A673 (cell line): ENCODE results near the gene SNRNP25. TPM values are rescaled to one million over a fixed set of nuclear protein-coding genes. Genes with fewer than 3 reads are reported as not detected.

ENCODE experiments used
- BruUV-seq: library from RNA; stranded (reverse); fragments of 400-500 nt; replicated peaks from 2 replicates; lab custom pipeline; 2021; lab: Mats Ljungman, UMichigan
- CTCF ChIA-PET: fragments of 300-600 bp; sonication (Branson Sonifier 250); formaldehyde crosslinking; loops from one replicate; lab custom pipeline; 2022; ENCODE audit warnings: antibody characterized with exemption; lab: Charles Lee
- POLR2A ChIA-PET: fragments of 300-600 bp; sonication (Branson Sonifier 250); formaldehyde crosslinking; loops from one replicate; lab custom pipeline; 2022; ENCODE audit warnings: antibody characterized with exemption; ENCODE audit not compliant: low non-redundant PET; lab: Charles Lee
- DNase-seq: peaks from one replicate; pipeline ENCODE4 v3.0.0-alpha.2; 2015; ENCODE audit warnings: low spot score
- H3K27ac ChIP-seq: fragments of 200-600 bp; sonication (generic); 2 replicates; pipeline ENCODE4 v1.5.1; 2016; ENCODE audit warnings: mixed run types, low read depth, mild to moderate bottlenecking, mixed read lengths, antibody characterized with exemption, low read length; ENCODE audit not compliant: poor library complexity, severe bottlenecking
- H3K27me3 ChIP-seq: fragments of 200-600 bp; sonication (generic); replicated peaks from 2 replicates; pipeline ENCODE4 v1.6.1; 2017; ENCODE audit warnings: mixed run types, low read depth, mild to moderate bottlenecking, mixed read lengths, antibody characterized with exemption, low read length; ENCODE audit not compliant: insufficient read depth, poor library complexity
- H3K36me3 ChIP-seq: fragments of 200-600 bp; sonication (generic); 2 replicates; pipeline ENCODE4 v1.6.1; 2016; ENCODE audit warnings: mixed run types, mild to moderate bottlenecking, mixed read lengths, antibody characterized with exemption, low read length; ENCODE audit not compliant: insufficient read depth, poor library complexity, severe bottlenecking
- H3K4me1 ChIP-seq: fragments of 200-600 bp; sonication (generic); 2 replicates; pipeline ENCODE4 v1.6.1; 2017; ENCODE audit warnings: mixed run types, mild to moderate bottlenecking, mixed read lengths, antibody characterized with exemption, low read length; ENCODE audit not compliant: insufficient read depth, poor library complexity, severe bottlenecking
- H3K4me3 ChIP-seq: fragments of 200-600 bp; sonication (generic); 2 replicates; pipeline ENCODE4 v1.5.1; 2016; ENCODE audit warnings: low read depth, mixed run types, mild to moderate bottlenecking, mixed read lengths, low read length; ENCODE audit not compliant: poor library complexity, severe bottlenecking
- H3K9me3 ChIP-seq: fragments of 200-600 bp; sonication (generic); 2 replicates; pipeline ENCODE4 v1.6.1; 2016; ENCODE audit warnings: mixed run types, low read depth, mild to moderate bottlenecking, mixed read lengths, antibody characterized with exemption, low read length; ENCODE audit not compliant: poor library complexity, severe bottlenecking
- EZH2 ChIP-seq: fragments of 200-600 bp; sonication (generic); IDR thresholded peaks from 2 replicates; pipeline ENCODE4 v1.6.1; 2017; ENCODE audit warnings: borderline replicate concordance, low read depth, mild to moderate bottlenecking, mixed read lengths, antibody characterized with exemption, low read length; ENCODE audit not compliant: poor library complexity, severe bottlenecking
- intact Hi-C: fragments of 100-400 bp; cut with micrococcal nuclease; formaldehyde crosslinking; loops from one replicate; pipeline ENCODE4 v1.10.0; 2022; ENCODE audit not compliant: unreplicated experiment
- total RNA-seq: library from RNA; stranded (reverse); gene quantifications from 2 replicates; pipeline ENCODE4 v1.2.3, GENCODE V29; 2021
- TF ChIP-seq, protein P1 (sequence below): fragments of 300-800, 200-600 bp; sonication (generic); conservative IDR thresholded peaks from 2 replicates; pipeline ENCODE4 v1.5.1; 2017; ENCODE audit warnings: low read depth, mild to moderate bottlenecking, antibody characterized with exemption, low read length, moderate library complexity, mixed read lengths

SNRNP25 gene
- total RNA-seq, 1 experiment from 2014 or later: 54.9 TPM

DNA sequence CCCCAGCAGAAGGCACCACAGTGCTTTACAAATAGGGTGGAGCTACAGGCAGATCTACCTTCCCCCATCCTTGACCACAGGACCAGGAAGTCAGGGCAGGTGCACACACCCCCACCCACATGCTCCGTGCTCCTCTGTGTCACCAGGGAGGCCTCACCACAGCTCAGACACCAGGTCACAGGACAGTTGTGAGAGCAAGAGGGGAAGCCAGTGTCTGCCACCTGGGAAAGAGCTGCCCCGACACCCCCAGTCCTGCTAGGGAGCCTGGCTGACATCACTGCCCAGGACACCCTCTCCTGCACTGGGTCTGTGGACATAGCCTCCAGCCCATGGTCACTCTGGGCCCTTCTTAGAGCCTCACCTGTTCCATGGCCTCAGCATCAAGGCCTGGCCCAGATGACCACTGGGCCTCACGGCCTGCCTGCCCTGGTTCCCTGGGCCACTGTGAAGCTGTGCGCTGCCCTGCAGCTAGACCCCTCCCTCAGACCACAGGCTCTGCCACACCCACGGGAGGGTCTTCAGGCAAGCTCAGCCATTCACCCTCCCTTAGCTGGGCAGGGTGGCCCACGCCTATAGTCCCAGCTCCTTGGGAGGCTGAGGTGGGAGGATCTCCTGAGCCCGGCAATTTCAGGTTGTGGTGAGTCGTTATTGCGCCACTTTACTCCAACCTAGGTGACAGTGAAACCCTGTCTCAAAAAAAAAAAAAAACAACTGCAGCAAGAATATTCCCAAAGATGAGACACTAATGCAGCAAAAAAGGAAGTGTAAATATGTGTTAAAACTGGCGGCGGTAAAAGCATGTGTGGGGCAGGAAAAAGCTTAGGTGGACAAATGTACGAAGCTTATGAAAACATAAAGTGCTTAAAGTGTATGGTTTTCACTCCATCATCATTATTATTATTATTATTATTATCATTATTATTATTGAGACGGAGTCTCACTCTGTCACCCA lies 14.4 kb upstream of the SNRNP25 start:
- DNase-seq: no peak
- no TSS peak for BruUV-seq
- H3K36me3 ChIP-seq: no peaks in the 10 kb centered on the region
- intact Hi-C loops: no loop called here
- no peaks in the 10 kb centered on the region for H3K27me3 ChIP-seq
- CTCF ChIA-PET: interaction anchor here (0.7 kb wide), 1 partner anchor 57 kb away, joined by 3 read pairs; no protein-coding TSS in a partner anchor
- no peaks in the 10 kb centered on the region for H3K9me3 ChIP-seq
- no peaks in the 10 kb centered on the region for H3K4me1 ChIP-seq
- POLR2A ChIA-PET: no interaction called here
- H3K4me3 ChIP-seq: no peak overlapping the region
- TF ChIP-seq, protein P1, sequence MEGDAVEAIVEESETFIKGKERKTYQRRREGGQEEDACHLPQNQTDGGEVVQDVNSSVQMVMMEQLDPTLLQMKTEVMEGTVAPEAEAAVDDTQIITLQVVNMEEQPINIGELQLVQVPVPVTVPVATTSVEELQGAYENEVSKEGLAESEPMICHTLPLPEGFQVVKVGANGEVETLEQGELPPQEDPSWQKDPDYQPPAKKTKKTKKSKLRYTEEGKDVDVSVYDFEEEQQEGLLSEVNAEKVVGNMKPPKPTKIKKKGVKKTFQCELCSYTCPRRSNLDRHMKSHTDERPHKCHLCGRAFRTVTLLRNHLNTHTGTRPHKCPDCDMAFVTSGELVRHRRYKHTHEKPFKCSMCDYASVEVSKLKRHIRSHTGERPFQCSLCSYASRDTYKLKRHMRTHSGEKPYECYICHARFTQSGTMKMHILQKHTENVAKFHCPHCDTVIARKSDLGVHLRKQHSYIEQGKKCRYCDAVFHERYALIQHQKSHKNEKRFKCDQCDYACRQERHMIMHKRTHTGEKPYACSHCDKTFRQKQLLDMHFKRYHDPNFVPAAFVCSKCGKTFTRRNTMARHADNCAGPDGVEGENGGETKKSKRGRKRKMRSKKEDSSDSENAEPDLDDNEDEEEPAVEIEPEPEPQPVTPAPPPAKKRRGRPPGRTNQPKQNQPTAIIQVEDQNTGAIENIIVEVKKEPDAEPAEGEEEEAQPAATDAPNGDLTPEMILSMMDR: no peak
- no peak for TF ChIP-seq EZH2
- no peak overlapping the region for H3K27ac ChIP-seq

DNA sequence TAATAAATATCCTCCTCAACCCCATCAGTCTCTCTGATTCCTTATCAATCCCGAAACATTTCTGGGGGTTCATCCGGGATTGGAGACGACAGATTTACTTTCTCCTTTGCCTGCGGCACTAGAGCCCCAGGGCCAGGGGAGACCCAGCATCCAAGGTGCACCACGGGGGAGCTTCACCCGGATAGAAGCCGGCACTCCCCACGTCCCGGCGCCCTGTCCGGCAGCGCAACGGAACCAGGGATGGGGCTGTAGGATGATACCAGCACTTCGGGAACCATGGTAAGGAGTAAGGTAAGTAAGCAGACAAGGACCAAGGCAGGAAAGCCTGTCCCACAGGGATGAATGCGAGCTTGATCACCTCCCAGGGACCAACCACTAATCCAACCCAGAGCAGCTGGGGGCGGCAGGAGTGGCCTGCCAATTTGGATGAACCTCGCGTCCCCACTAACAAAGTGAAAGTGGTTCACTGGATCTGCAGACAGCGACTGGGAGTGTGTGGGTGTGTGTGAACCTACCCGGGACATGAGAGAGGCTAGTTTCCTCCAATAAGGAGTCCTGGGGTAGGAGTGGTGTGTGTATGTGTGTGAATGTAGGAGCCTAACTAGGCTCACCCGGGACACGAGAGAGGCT lies 12.1 kb upstream of the SNRNP25 start:
- no peaks in the 10 kb centered on the region for H3K27me3 ChIP-seq
- ChIA-PET CTCF (no interaction called here), POLR2A (no interaction called here)
- H3K4me3 ChIP-seq: no peak overlapping the region
- no peaks in the 10 kb centered on the region for H3K9me3 ChIP-seq
- DNase-seq: no peak
- no peak overlapping the region for H3K27ac ChIP-seq
- peaks cover 16% of the 10 kb centered on the region for H3K36me3 ChIP-seq
- no peaks in the 10 kb centered on the region for H3K4me1 ChIP-seq
- BruUV-seq: no TSS peak
- intact Hi-C loops: no loop called here
- TF ChIP-seq, protein P1: no peak
- TF ChIP-seq EZH2: no peak

DNA sequence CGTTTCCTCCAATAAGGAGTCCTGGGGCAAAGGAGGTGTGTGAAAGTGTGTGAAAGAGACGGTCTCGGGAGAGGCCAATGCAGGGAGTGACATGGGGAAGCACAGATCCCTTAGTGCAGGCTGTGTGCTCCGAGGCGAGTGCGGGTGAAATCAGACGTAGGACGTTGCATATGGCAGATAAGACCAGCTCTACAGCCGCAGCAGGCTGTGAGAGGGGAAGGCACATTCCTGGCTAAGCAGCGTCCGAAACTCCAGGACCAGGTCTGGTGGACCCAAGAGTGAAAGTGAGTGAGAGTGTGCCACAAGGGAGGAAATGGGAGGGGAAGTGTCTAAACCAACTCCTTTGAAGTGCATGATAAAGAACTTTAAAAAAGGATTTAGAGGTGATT lies 11.6 kb upstream of the SNRNP25 start:
- intact Hi-C loops: no loop called here
- H3K27ac ChIP-seq: no peak overlapping the region
- H3K4me3 ChIP-seq: no peak overlapping the region
- ChIA-PET CTCF (no interaction called here), POLR2A (no interaction called here)
- TF ChIP-seq EZH2: no peak
- TF ChIP-seq, protein P1: no peak
- H3K36me3 ChIP-seq: peaks cover 21% of the 10 kb centered on the region
- no peak for DNase-seq
- H3K9me3 ChIP-seq: no peaks in the 10 kb centered on the region
- no peaks in the 10 kb centered on the region for H3K27me3 ChIP-seq
- no peaks in the 10 kb centered on the region for H3K4me1 ChIP-seq
- BruUV-seq: no TSS peak
